Measurements from ENCODE around the gene FADS6.

FADS6 gene

DNA sequence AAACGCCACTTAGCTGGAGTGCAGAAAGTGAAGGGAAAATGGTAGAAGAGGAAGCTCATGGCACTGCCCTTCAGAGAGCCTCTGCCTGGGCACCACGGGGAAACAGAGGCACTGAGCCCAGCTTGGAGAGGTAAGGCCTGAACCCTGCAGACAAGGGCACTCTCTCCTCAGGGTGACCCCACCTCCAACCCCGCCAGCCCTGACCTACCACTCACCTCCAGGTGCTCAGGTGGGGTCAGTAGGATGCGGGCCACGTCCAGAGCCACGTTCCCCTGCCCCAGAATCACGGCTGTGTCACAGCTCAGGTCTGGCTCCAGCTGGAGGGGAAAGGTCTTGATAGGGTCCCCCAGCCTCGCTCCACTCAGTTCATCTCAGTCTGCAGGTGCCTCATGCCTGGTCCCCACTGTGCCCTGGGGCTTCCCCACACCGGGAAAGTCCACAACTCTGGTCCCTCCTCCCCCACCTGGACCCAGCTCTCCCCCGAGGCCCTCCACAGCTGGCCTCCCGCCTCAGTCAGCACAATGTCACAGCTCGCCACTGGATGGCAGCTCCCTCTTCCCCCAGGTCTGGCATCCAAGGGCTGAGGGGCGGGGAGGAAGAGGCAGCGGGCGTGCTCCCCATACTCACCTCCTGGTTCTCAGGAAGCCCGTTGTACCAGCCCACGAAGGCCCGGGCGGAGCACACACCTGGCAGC lies 27.8 kb downstream of the FADS6 start:
- no peak for DNase-seq

DNA sequence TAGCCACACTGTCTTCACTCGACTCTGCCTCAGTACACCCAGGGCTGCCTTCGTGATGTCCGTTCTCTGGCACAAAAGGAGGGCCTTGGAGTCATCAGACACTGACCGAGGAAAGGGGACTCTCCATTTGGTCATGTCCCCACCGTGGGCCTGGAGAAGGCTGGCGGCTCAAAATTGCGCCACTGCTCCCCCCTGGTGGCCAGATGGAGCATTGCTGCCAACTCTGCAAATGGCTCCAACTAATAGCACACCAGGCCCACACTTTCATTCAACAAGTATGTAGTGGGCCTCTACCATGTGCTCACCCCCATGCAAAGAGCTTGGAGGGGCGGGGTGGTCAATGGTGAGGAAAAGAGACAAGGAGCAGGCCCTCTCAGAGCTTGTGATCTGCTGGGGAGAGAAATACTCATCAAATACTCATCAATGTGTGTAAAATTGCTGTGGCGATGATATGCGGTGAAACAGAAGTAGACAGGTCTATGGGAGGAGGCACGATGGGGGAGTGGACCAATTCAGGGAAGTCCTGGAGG lies 28.5 kb downstream of the FADS6 start:
- peak; percentile 75 for DNase-seq

DNA sequence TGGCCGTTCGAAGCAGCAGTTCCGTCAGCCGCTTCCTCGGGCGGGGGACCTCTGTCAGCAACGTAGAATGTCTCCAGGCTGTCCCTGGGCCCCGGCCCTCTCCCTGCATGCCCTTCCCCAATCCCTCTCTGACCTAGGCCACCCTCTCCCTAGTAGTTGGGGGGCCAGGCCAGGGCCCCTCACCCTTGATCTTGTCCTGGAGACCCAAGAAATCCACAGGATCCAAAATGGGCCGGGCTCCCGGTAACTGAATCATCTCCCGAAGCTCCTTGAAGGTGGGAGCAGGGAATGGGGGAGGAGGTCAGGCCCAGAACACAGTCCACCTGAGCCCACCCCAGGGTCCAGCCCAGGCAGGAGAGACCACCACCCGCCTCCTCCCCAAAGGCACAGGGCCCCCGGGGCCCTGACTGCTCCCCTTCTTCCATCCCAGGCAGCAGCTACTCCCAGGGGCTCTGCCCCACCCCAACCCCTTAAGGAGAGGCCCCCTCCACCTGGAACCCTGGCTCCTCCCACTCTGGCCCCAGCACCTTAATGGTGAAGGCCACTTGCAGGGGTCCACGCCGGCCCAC lies 29.1 kb downstream of the FADS6 start:
- DNase-seq: no peak

DNA sequence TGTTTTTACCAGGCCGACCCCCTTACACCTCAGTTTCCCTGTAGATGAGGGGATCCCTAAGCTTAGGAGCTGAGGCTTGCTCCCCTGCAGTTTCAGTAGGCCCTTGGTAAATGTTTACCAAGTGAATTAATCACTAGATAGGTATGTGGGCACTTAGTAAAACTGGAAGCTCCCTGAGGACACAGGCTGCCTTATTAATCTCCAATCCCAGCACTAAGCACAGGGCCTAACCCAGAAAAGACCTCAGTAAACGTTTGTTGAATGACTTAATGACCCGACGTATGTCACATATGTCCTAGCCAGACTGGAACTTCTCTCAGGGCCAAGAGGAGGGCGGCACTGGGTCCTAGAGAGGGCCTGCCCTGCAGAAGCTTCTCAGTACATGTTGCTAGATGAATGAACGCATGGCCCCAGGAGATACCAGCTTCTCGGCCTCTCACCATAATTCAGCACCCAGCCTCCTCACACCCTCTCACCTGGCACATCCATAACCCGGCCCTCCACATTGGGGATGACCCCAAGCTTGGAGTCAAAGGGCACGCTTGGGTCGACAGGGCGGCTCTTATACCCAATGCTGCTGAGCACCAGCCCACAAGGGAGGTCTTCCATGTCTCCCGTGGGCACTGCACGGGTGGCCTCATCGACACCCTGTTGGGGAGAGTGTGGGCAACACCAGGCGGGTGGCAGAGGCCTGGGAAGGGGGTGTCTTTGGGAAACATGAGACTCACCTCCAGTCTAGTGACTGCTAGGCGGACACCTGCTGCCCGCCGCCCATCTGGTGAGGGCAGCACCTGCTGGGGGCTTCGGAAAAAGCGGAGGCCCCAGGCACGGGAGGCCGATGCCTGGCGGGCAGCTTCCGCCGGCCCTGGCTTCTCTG lies 29.8 kb downstream of the FADS6 start:
- no peak for DNase-seq

DNA sequence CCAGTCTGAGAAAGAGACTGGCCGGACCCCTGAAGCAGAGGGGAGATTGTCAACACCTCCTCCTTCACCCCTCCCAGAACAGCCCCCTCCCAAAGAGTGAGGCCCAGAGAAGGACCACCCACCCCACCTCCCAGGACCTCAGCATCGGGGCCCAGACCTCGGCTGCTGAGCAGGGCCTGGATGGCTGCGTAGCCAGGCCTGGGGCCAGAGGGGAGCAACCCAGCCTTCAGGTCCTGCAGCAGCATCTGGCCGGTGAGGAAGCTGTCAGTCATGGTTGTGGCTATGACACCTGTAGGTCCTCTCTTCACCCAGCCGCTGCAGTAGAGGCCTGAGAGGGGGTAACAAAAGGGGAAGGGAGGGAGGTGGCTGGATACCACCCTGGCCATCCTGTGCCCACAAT lies 30.5 kb downstream of the FADS6 start:
- no peak for DNase-seq

DNA sequence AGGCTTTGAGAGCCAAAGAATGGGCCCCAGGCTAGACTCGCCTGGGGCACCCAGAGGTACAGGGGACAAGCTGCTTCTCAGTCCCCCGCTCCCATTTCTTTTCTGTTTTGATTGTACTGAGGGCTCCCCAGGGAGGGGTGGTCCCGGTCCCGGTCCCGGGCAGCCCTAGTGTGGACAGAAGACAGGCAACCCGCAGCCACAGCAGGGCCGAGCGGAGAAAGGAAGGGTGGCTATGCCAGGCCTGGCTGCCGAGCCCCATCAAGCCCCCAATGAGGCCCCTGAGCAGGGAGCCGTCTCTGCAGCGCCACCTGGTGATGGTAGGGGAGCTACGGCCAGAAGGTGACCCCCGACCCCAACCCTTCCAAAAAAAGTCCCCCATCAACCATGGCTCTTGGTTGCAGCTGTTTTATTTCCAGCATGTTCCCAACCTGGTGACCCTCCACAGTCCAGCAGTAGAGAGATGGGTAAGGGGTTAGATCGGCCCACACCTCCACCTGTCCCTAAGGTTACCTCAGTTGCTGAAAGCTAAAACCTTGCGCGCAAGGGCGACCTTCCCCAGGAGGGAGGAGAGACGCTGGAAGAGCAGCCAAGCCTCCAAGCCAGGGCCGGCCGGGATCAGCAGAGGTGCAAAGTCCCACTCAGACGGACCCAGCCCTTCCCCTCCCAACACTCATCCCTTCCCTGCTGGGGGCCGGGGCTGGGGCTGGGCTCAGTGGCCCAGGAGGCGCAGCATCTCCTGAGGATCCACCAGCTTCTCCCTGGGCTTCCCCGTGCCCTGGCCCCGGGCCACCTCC lies 31.1 kb downstream of the FADS6 start:
- peak; percentile 77 for DNase-seq

DNA sequence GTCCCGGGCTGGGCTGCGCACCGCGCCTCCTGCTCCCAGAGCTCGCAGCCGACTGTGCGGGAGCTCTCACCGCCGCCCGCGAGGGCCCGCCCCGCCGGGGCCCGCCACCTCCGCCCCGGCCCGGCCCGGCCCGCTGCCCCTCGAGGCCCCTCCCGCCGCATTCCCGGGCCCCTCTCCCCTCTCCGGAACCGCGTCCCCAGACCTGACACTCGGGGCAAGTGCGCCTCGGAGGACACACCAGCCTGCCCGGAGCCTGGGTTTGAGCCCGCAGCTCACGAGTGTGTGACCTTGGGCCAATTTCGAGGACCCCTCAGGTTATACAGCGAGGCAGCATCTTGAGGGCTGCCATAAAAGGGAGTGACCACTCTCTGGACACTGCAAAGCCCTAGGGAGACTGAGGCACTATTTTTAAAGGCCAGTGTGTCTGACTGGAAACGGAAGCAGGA lies 31.7 kb downstream of the FADS6 start:
- no peak for DNase-seq

DNA sequence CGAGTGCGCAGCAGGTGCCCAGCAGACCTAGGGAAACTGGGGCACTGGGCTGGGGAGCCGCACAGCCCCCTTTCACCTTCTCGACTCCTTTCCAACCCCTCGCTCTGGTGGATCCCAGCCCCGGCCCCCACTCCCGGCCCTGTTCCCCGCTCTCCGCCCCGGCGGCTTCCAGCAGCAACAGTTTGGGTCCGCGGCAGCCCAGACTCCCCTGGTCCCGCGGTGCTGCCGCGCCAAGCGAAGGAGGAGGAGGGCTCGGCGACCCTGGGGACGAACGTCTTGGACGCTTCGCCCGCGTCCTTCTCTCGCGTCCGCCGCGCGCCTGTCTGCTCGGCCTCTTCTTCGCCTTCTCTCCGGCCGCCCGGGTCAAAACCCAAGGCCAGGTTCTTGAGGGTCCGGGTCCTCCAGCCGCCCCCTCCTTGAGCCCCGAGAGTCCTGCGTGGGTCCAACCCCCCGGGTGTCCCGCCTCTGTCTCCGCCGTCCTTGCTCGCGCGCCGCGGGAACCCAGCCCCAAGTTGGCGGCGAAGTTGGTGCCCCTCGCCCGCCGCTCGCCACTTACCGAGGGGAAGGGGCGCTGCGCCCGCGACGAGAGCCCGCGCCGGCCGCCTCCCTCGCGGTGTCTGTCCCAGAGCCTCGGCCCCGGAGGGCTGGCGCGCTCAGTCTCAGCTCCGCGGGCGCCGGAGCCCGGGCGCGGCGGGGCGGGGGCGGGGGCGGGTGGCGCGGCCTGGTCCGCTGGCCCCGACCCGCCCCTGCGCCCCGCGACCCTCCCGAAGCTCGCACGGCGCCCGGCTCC lies 32.4 kb downstream of the FADS6 start:
- no peak for DNase-seq

DNA sequence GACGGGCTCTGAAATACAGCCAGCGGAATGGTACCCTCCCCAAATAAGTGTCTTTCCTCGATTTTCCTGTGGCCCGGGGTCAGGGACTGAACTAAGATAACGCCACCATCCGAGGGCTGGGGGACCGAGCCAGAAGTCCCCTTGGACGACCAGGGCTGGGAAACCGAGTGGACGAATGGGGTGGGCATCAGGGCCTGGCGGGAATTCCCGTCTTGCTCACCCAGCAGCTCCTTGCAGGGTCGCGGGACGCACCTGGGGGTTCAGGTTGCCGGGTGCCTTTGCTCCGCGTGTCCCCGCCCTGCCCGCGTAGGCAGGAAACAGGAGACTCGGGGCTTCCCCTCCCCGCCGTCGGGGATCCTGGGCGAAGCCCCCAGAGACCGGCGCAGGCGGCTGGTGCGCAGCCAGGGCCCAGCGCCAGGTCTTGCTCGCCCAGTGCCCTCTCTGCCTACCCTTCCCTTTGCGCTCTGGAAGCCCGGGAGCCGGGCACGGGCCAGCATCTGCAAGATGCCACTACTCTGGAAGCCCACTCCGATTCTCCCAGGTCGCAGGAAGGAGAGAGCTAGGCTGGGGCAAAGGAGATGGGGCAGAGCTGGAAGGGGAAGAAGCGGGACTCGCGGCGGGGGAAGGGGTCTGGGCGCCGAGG lies 33.1 kb downstream of the FADS6 start:
- DNase-seq: no peak

DNA sequence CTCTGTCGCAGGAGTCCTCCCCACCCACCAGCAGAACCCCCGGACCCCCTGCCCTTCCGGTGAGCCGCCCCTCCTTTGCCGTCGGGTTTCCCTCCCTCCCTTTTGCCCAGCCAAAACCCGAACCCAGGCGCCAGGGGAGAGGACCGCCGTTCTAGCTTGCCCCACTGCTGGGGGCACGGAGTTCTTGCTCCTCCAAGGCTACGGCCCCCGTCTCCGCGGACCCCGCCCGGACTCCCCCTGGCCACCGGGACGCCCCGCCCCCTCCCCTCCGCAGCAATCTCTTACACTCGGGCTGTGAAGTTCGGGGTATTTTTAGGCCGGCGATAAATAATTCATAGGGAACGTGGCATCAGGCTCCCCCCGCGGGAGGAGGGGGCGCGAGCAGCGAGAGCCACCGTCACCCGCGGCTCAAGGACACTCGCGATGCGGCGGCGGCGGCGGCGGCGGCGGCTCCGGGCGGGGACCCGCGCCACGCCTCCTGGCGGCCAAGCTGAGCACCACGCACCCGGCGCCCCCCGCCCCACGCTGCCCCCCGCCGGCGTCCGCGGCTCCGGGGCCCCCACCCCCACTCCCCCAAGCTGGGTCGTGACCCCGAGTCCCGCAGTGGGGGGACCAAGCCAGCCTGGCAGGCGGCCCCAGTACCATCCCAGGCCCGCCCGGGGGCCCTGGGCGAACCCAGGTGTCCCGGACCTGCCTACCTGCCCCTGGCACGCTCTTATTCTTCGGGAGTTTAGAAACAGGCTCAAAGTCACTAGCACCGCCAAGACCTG lies 33.8 kb downstream of the FADS6 start, which contains the start of gene GRIN2C:
GRIN2C (minus strand) TSS at position 427 of the 770 bp plus-strand sequence. CDS start 4,793 bp downstream, outside the sequence.
- no peak for DNase-seq

DNA sequence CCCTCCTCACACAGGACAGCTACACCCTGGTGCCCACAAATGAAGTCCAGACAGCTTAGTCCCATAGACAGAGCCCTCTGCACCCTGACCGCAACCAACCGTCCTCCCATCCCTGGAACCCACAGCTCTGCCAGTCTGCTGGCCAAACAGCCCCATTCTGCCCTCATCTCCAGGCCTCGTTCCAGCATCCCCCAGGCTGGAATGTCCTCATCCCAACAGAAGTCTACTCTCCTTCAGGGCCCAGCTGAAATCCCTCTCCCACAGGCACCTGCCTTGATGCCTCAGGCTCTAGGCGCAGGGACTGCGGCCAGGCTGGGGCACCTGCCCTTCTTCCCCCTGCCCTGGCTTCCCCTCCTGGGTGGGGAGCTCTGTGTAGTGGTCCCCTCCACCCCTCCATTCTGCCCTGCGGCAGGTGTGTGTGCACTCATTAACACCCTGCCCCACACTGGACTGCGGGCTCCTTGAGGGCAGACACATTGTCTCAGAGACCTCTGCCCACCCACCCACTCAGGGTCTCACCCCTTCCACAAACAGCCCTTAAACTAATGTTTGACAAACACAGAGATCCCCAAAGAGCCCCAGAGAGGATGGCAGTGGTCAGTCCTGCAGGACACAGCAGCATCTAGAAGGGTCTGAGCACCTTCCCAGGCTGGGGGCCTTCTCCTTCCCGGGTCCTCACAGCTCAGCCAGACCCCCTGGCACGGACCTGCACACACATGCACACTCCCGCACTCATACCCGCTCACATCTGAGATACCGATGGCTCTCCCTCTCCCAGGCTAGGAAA lies 34.6 kb downstream of the FADS6 start:
- DNase-seq: no peak

DNA sequence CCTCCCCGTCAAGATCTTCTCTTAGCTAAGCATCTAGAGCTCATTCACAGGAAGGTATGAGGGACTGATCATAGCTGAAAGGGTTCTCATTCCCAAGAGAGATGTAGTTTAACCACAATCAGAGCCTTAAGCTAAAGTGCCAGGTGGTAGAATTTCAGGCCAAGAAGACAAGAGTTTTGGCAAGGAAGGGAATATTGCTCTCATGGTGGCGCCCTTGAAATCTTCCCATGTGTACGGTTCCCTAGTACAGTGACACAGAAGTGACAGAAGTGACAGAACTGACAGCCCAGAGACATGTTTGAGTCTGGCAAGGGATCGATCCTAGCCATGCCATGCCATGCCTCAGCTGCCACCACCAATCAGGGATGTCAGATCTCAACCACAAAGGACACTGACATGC lies 36.2 kb downstream of the FADS6 start:
- DNase-seq: no peak

DNA sequence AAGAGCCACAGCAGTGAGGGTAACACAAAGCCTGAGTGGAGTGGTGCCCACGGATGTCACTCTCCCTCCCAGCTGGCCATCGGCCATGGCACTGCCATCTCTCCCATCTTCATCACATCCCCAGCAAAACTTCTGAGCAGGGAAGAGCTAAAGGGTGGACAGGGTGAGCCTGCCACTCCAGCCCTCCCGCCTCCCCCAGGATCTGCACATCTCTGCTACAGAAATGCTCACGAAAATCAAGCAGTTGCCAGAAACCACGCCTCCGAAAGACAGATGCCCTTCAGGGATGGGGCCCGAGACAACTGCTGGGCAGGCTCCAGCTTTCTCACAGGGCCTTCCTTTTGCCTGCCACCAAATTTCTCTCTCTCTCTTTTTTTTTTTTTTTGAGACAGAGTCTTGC lies 37.3 kb downstream of the FADS6 start:
- DNase-seq: no peak

DNA sequence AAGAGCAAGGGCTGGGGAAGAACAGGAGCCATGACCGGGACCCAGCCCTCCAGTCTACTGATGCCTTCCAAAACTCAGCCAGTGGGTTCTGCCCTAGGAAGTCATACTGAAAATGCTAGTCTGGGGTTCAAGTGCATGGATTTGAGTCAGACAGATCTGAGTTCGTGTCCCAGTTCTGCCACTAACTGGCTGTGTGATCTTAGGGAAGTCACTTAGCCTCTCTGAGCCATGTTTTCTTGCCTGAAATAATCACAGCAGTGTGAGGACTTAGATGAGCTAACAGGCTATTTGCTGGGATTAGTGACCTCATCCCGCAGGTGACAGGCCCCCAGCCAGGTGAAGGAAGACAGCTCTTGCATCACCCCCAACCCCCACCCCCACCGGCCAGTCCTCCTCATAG lies 38.1 kb downstream of the FADS6 start:
- DNase-seq: no peak

DNA sequence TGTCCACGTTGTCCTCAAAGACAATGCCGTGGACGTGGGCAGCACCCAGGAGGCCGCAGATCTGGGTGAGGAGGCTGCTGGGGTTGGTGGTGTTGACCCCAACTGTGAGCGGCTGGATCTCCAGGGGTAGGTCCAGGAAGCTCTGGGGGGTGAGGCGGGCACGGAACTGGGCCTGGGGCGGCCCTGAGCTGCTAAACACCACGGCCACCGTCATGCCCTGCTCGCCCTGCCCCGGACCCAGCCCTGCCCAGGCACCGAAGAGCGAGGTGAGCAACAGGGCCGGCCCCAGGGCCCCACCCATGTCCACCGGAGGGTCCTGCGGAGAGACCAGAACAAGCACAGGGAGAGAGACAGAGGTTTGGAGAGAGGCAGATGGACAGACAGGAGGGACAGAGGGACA lies 38.6 kb downstream of the FADS6 start:
- no peak for DNase-seq

DNA sequence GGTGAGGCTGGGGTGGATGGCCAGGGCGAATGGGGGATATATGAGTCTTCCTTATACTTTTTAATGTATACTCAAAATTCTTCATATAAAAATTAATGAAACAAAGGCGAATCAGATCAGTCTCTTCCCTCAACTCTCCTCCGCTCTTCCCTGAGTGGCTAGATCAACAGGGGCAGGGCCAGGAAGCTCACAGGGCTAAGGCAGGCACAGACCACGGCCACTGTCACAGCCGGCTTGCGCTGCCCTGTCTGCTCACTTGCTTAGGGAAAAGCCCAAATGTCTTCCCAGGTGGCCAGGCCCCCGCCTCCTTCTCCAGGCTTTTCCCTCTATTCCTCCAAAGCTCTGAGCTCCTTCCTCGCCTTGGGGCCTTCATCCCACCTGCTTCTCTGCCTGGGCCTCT lies 39.8 kb downstream of the FADS6 start:
- no peak for DNase-seq

DNA sequence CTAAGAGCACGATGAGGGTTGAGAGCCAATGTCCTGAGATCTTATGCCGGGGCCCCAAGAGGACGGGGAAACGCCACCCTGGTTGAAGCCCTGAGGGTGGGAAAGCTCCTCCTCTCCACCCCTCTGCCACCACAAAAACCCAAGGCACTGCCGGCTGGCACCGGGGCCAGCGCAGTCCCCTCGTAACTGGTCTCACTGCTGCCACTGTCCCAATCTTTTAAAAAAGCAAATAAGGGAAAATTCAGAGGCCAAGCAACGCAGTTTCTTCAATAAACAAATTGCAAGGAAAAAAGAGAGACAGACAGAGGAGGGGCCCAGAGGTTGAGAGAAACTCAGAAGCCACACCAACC lies 40.4 kb downstream of the FADS6 start:
- no peak for DNase-seq

DNA sequence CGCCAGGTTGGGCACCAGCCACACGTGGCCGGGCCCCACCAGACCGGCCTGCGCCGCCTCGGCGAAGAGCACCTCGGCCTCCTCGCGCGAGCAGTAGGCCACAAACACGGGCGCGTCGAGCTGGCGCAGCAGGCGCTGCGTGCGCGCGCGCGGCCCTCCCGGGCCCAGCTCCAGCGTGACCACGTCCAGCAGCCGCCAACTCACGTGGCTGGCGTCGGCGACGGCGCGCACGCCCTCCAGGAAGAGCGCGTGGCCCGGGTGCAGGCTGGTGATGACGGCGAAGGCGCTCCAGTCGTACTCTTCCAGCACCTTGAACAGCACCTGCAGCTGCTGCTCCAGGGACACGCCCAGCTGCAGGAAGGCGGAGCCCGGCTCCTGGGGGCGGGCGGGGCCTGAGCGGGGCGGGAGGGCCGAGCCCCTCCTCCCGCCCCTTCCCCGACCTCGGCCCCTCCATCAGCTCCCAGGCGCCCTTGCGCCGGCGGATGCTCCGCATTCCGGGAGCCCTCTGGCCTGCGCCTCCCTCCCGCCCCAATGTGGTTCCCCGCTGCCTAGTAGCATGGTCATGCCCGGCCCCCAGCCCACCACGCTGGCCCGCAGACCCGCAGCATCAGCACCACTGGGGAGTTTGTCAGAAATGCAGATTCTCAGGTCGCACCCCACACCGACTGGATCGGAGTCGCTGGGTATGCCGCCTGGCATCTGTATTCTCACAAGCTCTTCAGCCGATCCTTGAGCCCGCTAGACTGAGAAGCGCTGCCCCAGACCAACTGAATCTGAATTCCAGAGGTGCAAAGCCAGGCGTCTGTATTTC lies 41.0 kb downstream of the FADS6 start:
- peak; percentile 66 for DNase-seq
